Neural progenitor cell (in vitro differentiated cells): Measurements from ENCODE around the gene GOLGA3. TPM values are rescaled to one million over a fixed set of nuclear protein-coding genes. Genes with fewer than 3 reads are reported as not detected.
"Not testable (repeated sequence)": the region's sequence is repeated elsewhere in the genome, so short reads cannot be mapped to it uniquely, and the experiment has no call there.

Experiments used
- DNase-seq: peaks from one replicate; pipeline ENCODE4 v3.0.0-alpha.2; 2016; ENCODE audit warnings: low spot score
- H2AFZ ChIP-seq: fragments of 200-600 bp; sonication (generic); replicated peaks from 2 replicates; pipeline ENCODE4 v1.6.1; 2016; ENCODE audit warnings: antibody characterized with exemption
- H3F3A ChIP-seq: fragments of 200-600 bp; sonication (generic); 2 replicates; pipeline ENCODE4 v1.6.1; 2016; ENCODE audit warnings: antibody characterized with exemption, low read depth
- H3K27ac ChIP-seq: fragments of 200-600 bp; sonication (generic); 2 replicates; pipeline ENCODE4 v1.5.1; 2016; ENCODE audit warnings: mild to moderate bottlenecking
- H3K27me3 ChIP-seq: fragments of 200-600 bp; sonication (generic); 2 replicates; pipeline ENCODE4 v1.6.1; 2016; ENCODE audit warnings: mild to moderate bottlenecking, moderate library complexity
- H3K36me3 ChIP-seq: fragments of 200-600 bp; sonication (generic); 2 replicates; pipeline ENCODE4 v1.5.1; 2016
- H3K4me1 ChIP-seq: fragments of 200-600 bp; sonication (generic); 2 replicates; pipeline ENCODE4 v1.6.1; 2016; ENCODE audit warnings: mixed run types
- H3K4me2 ChIP-seq: fragments of 200-600 bp; sonication (generic); 2 replicates; pipeline ENCODE4 v1.6.1; 2016
- H3K4me3 ChIP-seq: fragments of 200-600 bp; sonication (generic); 2 replicates; pipeline ENCODE4 v1.5.1; 2016
- H3K79me2 ChIP-seq: fragments of 200-600 bp; sonication (generic); 2 replicates; pipeline ENCODE4 v1.6.1; 2016; ENCODE audit warnings: low read depth
- H3K9ac ChIP-seq: fragments of 200-600 bp; sonication (generic); 2 replicates; pipeline ENCODE4 v1.6.1; 2016
- H3K9me3 ChIP-seq: fragments of 200-600 bp; sonication (generic); 2 replicates; pipeline ENCODE4 v1.5.1; 2016; ENCODE audit warnings: low read depth
- H4K20me1 ChIP-seq: fragments of 200-600 bp; sonication (generic); 2 replicates; pipeline ENCODE4 v1.6.1; 2016; ENCODE audit warnings: low read depth
- H3K27ac Mint-ChIP-seq: 3 replicates; pipeline ENCODE4 v1.8.0; 2021; ENCODE audit warnings: mixed read lengths
- H3K27me3 Mint-ChIP-seq: 2 replicates; pipeline ENCODE4 v1.8.0; 2022; ENCODE audit warnings: low read depth, mild to moderate bottlenecking, inconsistent platforms, moderate library complexity, mixed read lengths; ENCODE audit not compliant: insufficient read depth
- H3K36me3 Mint-ChIP-seq: 3 replicates; pipeline ENCODE4 v1.8.0; 2021; ENCODE audit warnings: mixed read lengths
- H3K4me1 Mint-ChIP-seq: 3 replicates; pipeline ENCODE4 v1.8.0; 2021; ENCODE audit warnings: mixed read lengths
- H3K4me3 Mint-ChIP-seq: 3 replicates; pipeline ENCODE4 v1.8.0; 2021; ENCODE audit warnings: mild to moderate bottlenecking, moderate library complexity, mixed read lengths
- H3K9me3 Mint-ChIP-seq: 3 replicates; pipeline ENCODE4 v1.8.0; 2020; ENCODE audit warnings: mixed read lengths
- EZH2 ChIP-seq: fragments of 200-600 bp; sonication (generic); IDR thresholded peaks from 2 replicates; pipeline ENCODE4 v1.6.1; 2017; ENCODE audit warnings: antibody characterized with exemption, mild to moderate bottlenecking, moderate library complexity
- EZH2phosphoT487 ChIP-seq: fragments of 200-600 bp; sonication (generic); IDR thresholded peaks from 2 replicates; pipeline ENCODE4 v1.6.1; 2017; ENCODE audit warnings: antibody characterized with exemption
- total RNA-seq: library from RNA; depleted of rRNA; stranded (reverse); fragments of >200 nt; gene quantifications from 2 replicates; pipeline ENCODE4 v1.2.3, GENCODE V29; 2015; ENCODE audit warnings: low replicate concordance
- TF ChIP-seq, protein P1 (sequence below): fragments of 200-600 bp; sonication (generic); IDR thresholded peaks from 2 replicates; pipeline ENCODE4 v1.5.1; 2017; ENCODE audit warnings: antibody characterized with exemption, mild to moderate bottlenecking

GOLGA3 gene
- total RNA-seq, 1 donor from 2014 or later, result 8.5 TPM

DNA sequence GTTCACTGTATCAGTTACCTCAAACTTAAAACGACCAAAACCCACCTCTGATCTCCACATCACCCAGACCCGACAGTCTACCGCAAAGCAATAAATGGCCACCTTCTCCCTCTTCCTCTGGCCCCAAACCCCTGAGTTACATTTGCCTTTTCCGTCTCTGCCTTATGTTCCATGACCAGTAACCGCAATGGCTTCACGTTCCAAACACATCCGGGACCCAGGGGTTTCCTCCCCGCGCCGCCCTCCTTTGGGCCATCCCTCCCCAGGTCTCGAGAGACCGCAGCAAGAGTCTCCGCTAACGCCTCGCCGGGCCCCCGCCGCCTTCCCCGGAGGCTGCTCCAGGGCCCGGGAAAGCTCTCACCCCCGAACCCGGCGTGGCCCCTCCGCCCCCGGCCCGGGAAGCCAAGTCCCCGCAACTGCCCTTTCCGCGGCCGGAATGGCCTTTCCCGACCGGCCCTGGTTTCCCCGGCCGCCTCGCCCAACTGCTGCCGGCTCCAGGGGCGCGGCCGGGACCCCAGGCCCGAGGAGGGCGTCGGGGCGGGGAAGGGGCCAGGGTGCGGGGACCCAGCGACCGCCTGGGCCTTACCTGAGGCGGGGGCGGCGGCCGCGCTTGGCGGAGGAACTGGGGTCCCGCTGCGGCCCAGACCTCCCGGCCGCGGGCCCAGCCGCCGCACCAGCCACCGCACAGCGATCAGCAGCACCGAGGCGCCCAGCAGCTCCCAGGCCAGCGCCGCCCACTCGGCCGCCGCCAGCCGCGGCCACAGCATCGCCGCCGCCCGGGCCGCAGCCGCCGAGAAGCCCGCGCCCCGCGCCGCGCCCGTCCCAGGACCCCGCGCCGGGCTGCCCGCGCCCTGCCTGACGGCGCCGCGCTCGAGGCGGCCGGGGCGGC, 67.4 kb downstream of the GOLGA3 start, which contains the start of gene ANKLE2:
Gene ANKLE2, minus strand, starts transcription at position 801 of the 889 bp plus-strand sequence. Its CDS starts 34 bp downstream, at position 767.
- TF ChIP-seq, protein P1, sequence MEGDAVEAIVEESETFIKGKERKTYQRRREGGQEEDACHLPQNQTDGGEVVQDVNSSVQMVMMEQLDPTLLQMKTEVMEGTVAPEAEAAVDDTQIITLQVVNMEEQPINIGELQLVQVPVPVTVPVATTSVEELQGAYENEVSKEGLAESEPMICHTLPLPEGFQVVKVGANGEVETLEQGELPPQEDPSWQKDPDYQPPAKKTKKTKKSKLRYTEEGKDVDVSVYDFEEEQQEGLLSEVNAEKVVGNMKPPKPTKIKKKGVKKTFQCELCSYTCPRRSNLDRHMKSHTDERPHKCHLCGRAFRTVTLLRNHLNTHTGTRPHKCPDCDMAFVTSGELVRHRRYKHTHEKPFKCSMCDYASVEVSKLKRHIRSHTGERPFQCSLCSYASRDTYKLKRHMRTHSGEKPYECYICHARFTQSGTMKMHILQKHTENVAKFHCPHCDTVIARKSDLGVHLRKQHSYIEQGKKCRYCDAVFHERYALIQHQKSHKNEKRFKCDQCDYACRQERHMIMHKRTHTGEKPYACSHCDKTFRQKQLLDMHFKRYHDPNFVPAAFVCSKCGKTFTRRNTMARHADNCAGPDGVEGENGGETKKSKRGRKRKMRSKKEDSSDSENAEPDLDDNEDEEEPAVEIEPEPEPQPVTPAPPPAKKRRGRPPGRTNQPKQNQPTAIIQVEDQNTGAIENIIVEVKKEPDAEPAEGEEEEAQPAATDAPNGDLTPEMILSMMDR, result no peak
- TF ChIP-seq EZH2 (no peak), EZH2phosphoT487 (no peak)
- no peaks in the 10 kb centered on the region for H3K9me3 Mint-ChIP-seq

DNA sequence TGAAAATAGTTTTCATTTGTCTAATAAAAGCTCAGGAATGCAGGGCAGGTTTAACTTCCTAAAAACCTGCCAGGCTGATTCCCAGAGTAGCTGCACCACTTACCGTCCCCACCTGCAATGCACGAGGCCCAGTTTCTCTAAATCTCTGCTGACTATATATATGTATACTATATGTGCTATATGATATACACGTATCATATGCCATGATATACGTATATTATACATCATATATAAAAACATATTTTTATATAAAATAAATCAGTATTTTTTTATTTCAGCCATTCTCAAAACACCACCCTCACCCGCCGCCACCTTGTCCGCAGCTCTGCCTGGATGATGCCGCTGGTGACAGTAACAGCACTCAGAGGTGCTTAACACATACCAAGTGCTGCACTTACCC, 69.3 kb downstream of the GOLGA3 start:
- no peaks in the 10 kb centered on the region for H3K9me3 Mint-ChIP-seq
- Histone ChIP-seq H3K9me3 (no peaks in the 10 kb centered on the region), H3K4me1 (peaks cover 6% of the 10 kb centered on the region), H3K27me3 (no peaks in the 10 kb centered on the region), H3K9ac (no peak overlapping the region), H2AFZ (no peak overlapping the region), H3K79me2 (peaks cover 82% of the 10 kb centered on the region), H3F3A (peaks cover 25% of the 10 kb centered on the region), H3K27ac (no peak overlapping the region), H3K4me3 (no peak overlapping the region), H4K20me1 (peaks cover 44% of the 10 kb centered on the region), H3K36me3 (peaks cover 4% of the 10 kb centered on the region), H3K4me2 (no peak overlapping the region)
- no peak for DNase-seq
- H3K27me3 Mint-ChIP-seq, result no peaks in the 10 kb centered on the region
- H3K4me1 Mint-ChIP-seq, result peaks cover 12% of the 10 kb centered on the region
- H3K36me3 Mint-ChIP-seq, result peaks cover 18% of the 10 kb centered on the region
- TF ChIP-seq, protein P1, result no peak
- TF ChIP-seq EZH2, result no peak
- TF ChIP-seq EZH2phosphoT487, result no peak
- peak overlapping the region; percentile 33 for H3K4me3 Mint-ChIP-seq
- H3K27ac Mint-ChIP-seq, result no peak overlapping the region

More for the DNA sequence above, 67.4 kb downstream of the GOLGA3 start, which contains the start of gene ANKLE2:
- no peaks in the 10 kb centered on the region for H3K27me3 Mint-ChIP-seq
- Histone ChIP-seq H3K79me2 (peaks cover 63% of the 10 kb centered on the region), H3K4me2 (peak within 1 kb of the TSS; percentile 96), H3K27me3 (no peaks in the 10 kb centered on the region), H3F3A (peaks cover 20% of the 10 kb centered on the region), H3K4me3 (peak within 1 kb of the TSS; percentile 92), H3K27ac (peak within 1 kb of the TSS; percentile 97), H3K4me1 (peaks cover 6% of the 10 kb centered on the region), H3K9ac (peak within 1 kb of the TSS; percentile 96), H3K36me3 (no peaks in the 10 kb centered on the region), H4K20me1 (peaks cover 42% of the 10 kb centered on the region), H3K9me3 (no peaks in the 10 kb centered on the region), H2AFZ (peak within 1 kb of the TSS; percentile 99)
- H3K27ac Mint-ChIP-seq, result peak within 1 kb of the TSS; percentile 92
- peak; percentile 88 for DNase-seq
- peaks cover 12% of the 10 kb centered on the region for H3K4me1 Mint-ChIP-seq
- H3K36me3 Mint-ChIP-seq, result peaks cover 13% of the 10 kb centered on the region
- peak within 1 kb of the TSS; percentile 94 for H3K4me3 Mint-ChIP-seq

DNA sequence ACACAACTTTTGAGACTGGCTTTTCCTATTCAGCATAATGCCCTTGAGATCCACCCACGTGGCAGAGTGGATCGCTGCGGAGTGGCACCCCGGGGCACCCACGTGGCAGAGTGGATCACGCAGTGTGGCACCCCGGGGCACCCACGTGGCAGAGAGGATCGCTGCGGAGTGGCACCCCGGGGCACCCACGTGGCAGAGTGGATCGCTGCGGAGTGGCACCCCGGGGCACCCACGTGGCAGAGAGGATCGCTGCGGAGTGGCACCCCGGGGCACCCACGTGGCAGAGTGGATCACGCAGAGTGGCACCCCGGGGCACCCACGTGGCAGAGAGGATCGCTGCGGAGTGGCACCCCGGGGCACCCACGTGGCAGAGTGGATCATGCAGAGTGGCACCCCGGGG, 69.8 kb downstream of the GOLGA3 start:
- H3K4me3 Mint-ChIP-seq, DNase-seq, H3K4me2 ChIP-seq, H3K27ac ChIP-seq, H3K36me3 ChIP-seq, H3K9me3 ChIP-seq, H3K4me1 ChIP-seq, H3K27ac Mint-ChIP-seq, H3K9me3 Mint-ChIP-seq, H3K27me3 ChIP-seq, H3K9ac ChIP-seq, H3K4me3 ChIP-seq, H3K27me3 Mint-ChIP-seq, H2AFZ ChIP-seq: not testable (repeated sequence)
- Mint-ChIP-seq H3K4me1 (peaks cover 12% of the 10 kb centered on the region), H3K36me3 (peaks cover 21% of the 10 kb centered on the region)
- Histone ChIP-seq H4K20me1 (peaks cover 44% of the 10 kb centered on the region), H3K79me2 (peaks cover 87% of the 10 kb centered on the region), H3F3A (peaks cover 25% of the 10 kb centered on the region)
